ENCODE data around the gene MGST3. TPM values are rescaled to one million over a fixed set of nuclear protein-coding genes. Genes with fewer than 3 reads are reported as not detected.
A peak's percentile ranks its signal among the peaks of the same experiment; 100 is the strongest.

MGST3 gene
- total and polyA plus RNA-seq, 2 experiments from 2014 or later: 84.5 to 262 TPM

DNA sequence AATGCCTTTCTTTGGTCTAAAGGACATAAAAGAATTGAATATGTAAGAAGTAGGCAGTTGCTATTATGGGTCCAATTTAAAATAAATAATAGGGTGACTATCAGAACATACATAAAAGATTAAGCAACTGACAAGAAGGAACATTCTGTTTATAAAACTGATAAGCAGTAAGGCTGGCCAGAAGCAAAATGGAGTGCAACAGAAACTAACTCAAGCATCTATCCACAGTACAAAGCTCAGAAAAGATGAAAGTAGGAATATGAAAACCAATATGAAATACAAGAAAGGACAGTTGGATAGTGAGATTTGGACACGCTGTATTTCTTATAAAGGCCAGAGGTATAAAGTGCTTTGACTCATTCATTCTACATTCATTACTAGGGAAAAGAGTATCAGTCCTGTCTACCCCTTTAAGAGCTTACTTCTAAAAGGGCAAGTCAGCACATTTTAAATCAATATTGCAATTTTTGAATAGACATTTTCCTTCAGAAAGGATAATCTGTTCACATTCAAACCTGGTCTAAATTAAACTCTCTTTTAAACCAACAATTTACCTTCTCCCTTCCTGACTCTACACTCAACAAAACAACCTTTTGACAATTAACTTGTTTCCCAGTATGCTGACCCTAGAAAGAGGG lies 52.9 kb downstream of the MGST3 start:
- Histone ChIP-seq H3F3A (replicated peaks; ENCODE audit: low read depth) (no peaks in the 10 kb centered on the region), H3K4me1 (ENCODE audit: insufficient read depth) (no peaks in the 10 kb centered on the region), H3K27me3 (ENCODE audit: insufficient read depth) (no peaks in the 10 kb centered on the region), H2AFZ (no peak overlapping the region), H3K9me2 (ENCODE audit: insufficient read depth) (no peaks in the 10 kb centered on the region), H4K20me1 (replicated peaks; ENCODE audit: insufficient read depth) (peaks cover 3% of the 10 kb centered on the region), H3K27ac (ENCODE audit: low read depth) (no peak overlapping the region), H3K79me2 (replicated peaks; ENCODE audit: insufficient read depth) (peaks cover 57% of the 10 kb centered on the region), H3K36me3 (ENCODE audit: insufficient read depth) (peaks cover 4% of the 10 kb centered on the region; the same call in 1 of the 2 replicates), H3K4me2 (no peak overlapping the region), H3K4me3 (no peak overlapping the region)
- no peak for ATAC-seq
- H3K27ac Mint-ChIP-seq: no peak overlapping the region
- no peak overlapping the region for H3K4me3 Mint-ChIP-seq
- TF ChIP-seq CREB1 (CRISPR knock-in tag; IDR thresholded peaks at IDR 0.05; ENCODE audit: low read depth): no peak
- TF ChIP-seq EZH2phosphoT487 (IDR thresholded peaks at IDR 0.05; ENCODE audit: unreplicated experiment): no peak
- TF ChIP-seq EZH2 (IDR thresholded peaks at IDR 0.05; ENCODE audit: low read depth, unreplicated experiment): no peak
- TF ChIP-seq, protein P1, sequence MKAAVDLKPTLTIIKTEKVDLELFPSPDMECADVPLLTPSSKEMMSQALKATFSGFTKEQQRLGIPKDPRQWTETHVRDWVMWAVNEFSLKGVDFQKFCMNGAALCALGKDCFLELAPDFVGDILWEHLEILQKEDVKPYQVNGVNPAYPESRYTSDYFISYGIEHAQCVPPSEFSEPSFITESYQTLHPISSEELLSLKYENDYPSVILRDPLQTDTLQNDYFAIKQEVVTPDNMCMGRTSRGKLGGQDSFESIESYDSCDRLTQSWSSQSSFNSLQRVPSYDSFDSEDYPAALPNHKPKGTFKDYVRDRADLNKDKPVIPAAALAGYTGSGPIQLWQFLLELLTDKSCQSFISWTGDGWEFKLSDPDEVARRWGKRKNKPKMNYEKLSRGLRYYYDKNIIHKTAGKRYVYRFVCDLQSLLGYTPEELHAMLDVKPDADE (IDR thresholded peaks at IDR 0.05): no peak
- no peak for TF ChIP-seq ZNF114 (CRISPR knock-in tag; IDR thresholded peaks at IDR 0.05)
- no peak for TF ChIP-seq JUNB (IDR thresholded peaks at IDR 0.05; ENCODE audit: unreplicated experiment)
- no peak for TF ChIP-seq POLR2AphosphoS5 (IDR thresholded peaks at IDR 0.05; ENCODE audit: low read depth)
- TF ChIP-seq ZNF331 (CRISPR knock-in tag; IDR thresholded peaks at IDR 0.05; ENCODE audit: low read depth): no peak
- H3K27me3 Mint-ChIP-seq (ENCODE audit: insufficient read depth, low read depth, poor library complexity): no peaks in the 10 kb centered on the region
- no peak for DNase-seq (ENCODE audit: low spot score)
- H3K4me1 Mint-ChIP-seq: no peaks in the 10 kb centered on the region
- peaks cover 5% of the 10 kb centered on the region; the same call in 1 of the 3 replicates for H3K9me3 Mint-ChIP-seq
- peaks cover 56% of the 10 kb centered on the region for H3K36me3 Mint-ChIP-seq (ENCODE audit: low read depth)

DNA sequence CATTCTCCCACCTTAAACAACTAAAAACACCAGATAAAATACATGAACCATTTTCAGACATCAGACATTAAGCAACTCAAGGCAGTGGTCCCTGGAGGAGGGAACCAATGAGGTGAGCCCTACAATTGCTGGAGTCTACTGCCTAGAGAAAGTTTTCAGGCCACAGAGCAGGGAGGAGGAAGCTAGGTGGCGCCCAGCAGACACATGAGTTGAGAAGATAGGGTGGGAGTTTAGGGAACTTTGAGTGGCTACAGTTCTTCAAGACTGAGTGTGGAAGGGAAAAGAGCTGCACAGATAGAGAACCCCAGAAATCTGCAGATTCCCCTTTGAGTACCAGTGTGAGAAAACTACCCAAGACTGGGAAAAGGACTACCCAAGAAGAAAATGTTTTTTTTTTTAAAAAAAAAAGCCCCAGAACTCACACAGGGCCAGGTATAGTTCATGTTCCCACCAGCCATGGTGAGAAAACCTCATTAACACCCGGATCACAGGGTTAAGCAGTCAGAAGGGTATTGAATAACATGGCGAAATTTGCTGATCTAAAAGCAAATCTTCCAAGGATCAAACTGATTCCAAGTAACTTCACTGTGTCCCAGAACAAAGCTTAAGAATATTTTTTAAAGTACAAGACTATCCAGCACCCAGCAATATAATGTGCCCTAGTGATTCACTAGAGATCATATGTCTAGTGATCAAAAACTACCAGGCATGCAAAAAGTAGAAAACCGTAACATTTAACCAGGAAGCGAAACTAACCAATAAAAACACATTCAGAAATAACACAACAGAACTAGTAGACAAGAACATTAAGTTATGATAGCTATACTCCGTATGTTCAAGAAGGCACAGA lies 55.3 kb downstream of the MGST3 start:
- DNase-seq (ENCODE audit: low spot score): peak; percentile 57

More for the DNA sequence above, 55.3 kb downstream of the MGST3 start:
- Mint-ChIP-seq H3K27ac (no peak overlapping the region), H3K9me3 (peaks cover 17% of the 10 kb centered on the region), H3K4me3 (no peak overlapping the region), H3K4me1 (no peaks in the 10 kb centered on the region), H3K36me3 (ENCODE audit: low read depth) (peaks cover 59% of the 10 kb centered on the region), H3K27me3 (ENCODE audit: insufficient read depth, low read depth, poor library complexity) (no peaks in the 10 kb centered on the region)
- Histone ChIP-seq H3K27ac (ENCODE audit: low read depth) (no peak overlapping the region), H3K4me3 (no peak overlapping the region), H3K79me2 (replicated peaks; ENCODE audit: insufficient read depth) (peaks cover 74% of the 10 kb centered on the region), H3F3A (replicated peaks; ENCODE audit: low read depth) (no peaks in the 10 kb centered on the region), H4K20me1 (replicated peaks; ENCODE audit: insufficient read depth) (no peaks in the 10 kb centered on the region; the same call in 1 of the 2 replicates), H3K4me1 (ENCODE audit: insufficient read depth) (no peaks in the 10 kb centered on the region), H3K27me3 (ENCODE audit: insufficient read depth) (no peaks in the 10 kb centered on the region), H2AFZ (no peak overlapping the region), H3K36me3 (ENCODE audit: insufficient read depth) (no peaks in the 10 kb centered on the region; the same call in 1 of the 2 replicates), H3K9me2 (ENCODE audit: insufficient read depth) (no peaks in the 10 kb centered on the region), H3K4me2 (no peak overlapping the region)
- TF ChIP-seq STAT1 (IDR thresholded peaks at IDR 0.05; ENCODE audit: unreplicated experiment): no peak
- no peak for TF ChIP-seq ZNF331 (CRISPR knock-in tag; IDR thresholded peaks at IDR 0.05; ENCODE audit: low read depth)
- no peak for TF ChIP-seq EZH2phosphoT487 (IDR thresholded peaks at IDR 0.05; ENCODE audit: unreplicated experiment)
- TF ChIP-seq, protein P2, sequence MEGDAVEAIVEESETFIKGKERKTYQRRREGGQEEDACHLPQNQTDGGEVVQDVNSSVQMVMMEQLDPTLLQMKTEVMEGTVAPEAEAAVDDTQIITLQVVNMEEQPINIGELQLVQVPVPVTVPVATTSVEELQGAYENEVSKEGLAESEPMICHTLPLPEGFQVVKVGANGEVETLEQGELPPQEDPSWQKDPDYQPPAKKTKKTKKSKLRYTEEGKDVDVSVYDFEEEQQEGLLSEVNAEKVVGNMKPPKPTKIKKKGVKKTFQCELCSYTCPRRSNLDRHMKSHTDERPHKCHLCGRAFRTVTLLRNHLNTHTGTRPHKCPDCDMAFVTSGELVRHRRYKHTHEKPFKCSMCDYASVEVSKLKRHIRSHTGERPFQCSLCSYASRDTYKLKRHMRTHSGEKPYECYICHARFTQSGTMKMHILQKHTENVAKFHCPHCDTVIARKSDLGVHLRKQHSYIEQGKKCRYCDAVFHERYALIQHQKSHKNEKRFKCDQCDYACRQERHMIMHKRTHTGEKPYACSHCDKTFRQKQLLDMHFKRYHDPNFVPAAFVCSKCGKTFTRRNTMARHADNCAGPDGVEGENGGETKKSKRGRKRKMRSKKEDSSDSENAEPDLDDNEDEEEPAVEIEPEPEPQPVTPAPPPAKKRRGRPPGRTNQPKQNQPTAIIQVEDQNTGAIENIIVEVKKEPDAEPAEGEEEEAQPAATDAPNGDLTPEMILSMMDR (conservative IDR thresholded peaks at IDR 0.05; ENCODE audit: low read depth in 2 of 2): peak; percentile 55 to 78
- peak; percentile 89 for ATAC-seq
